Measurements from ENCODE around the gene IL17D. TPM values are rescaled to one million over a fixed set of nuclear protein-coding genes. Genes with fewer than 3 reads are reported as not detected.

IL17D gene
- total RNA-seq, 1 experiment from 2014 or later: 2.0 TPM

- DNase-seq (ENCODE audit: low spot score): no peak
- CTCF ChIA-PET: interaction anchor here (0.6 kb wide), 1 partner anchor 270 kb away, joined by 4 read pairs; no protein-coding TSS in a partner anchor
- Histone ChIP-seq H3K27me3 (replicated peaks; ENCODE audit: insufficient read depth, low read depth, low read length, poor library complexity) (no peaks in the 10 kb centered on the region), H3K27ac (ENCODE audit: low read depth, low read length, poor library complexity, severe bottlenecking) (no peak overlapping the region), H3K4me1 (ENCODE audit: insufficient read depth, low read length, poor library complexity, severe bottlenecking) (peaks cover 8% of the 10 kb centered on the region), H3K9me3 (ENCODE audit: low read depth, low read length, poor library complexity, severe bottlenecking) (no peaks in the 10 kb centered on the region), H3K36me3 (ENCODE audit: insufficient read depth, low read length, poor library complexity, severe bottlenecking) (no peaks in the 10 kb centered on the region), H3K4me3 (ENCODE audit: low read depth, low read length, poor library complexity, severe bottlenecking) (peak overlapping the region; percentile 75)
- no peak for TF ChIP-seq CTCF (conservative IDR thresholded peaks at IDR 0.05; ENCODE audit: low read depth, low read length)
- TF ChIP-seq EZH2 (IDR thresholded peaks at IDR 0.05; ENCODE audit: borderline replicate concordance, low read depth, low read length, poor library complexity, severe bottlenecking): no peak
- no TSS peak for BruUV-seq (replicated peaks)
- intact Hi-C loops (cut with micrococcal nuclease; ENCODE audit: unreplicated experiment): loop anchor here (5.0 kb wide), 2 partner anchors 177 to 207 kb away; partner anchors contain the start of gene CRYL1
- POLR2A ChIA-PET (ENCODE audit: low non-redundant PET): no interaction called here
These were observed 1.1 kb downstream of the IL17D start for GRCh38 chr13:20704459-20705069.

GRCh38 chr13:20706661-20707060 is 3.2 kb downstream of the IL17D start:
- H3K27ac ChIP-seq (ENCODE audit: low read depth, low read length, poor library complexity, severe bottlenecking): no peak overlapping the region
- CTCF ChIA-PET: no interaction called here
- POLR2A ChIA-PET (ENCODE audit: low non-redundant PET): no interaction called here

GRCh38 chr13:20708216-20708615 is 4.7 kb downstream of the IL17D start:
- POLR2A ChIA-PET (ENCODE audit: low non-redundant PET): no interaction called here
- CTCF ChIA-PET: interaction anchor here (0.7 kb wide), 1 partner anchor 8 kb away, joined by 4 read pairs; no protein-coding TSS in a partner anchor
- Histone ChIP-seq H3K27ac (ENCODE audit: low read depth, low read length, poor library complexity, severe bottlenecking) (no peak overlapping the region), H3K9me3 (ENCODE audit: low read depth, low read length, poor library complexity, severe bottlenecking) (no peaks in the 10 kb centered on the region), H3K27me3 (replicated peaks; ENCODE audit: insufficient read depth, low read depth, low read length, poor library complexity) (no peaks in the 10 kb centered on the region), H3K4me3 (ENCODE audit: low read depth, low read length, poor library complexity, severe bottlenecking) (no peak overlapping the region), H3K36me3 (ENCODE audit: insufficient read depth, low read length, poor library complexity, severe bottlenecking) (no peaks in the 10 kb centered on the region), H3K4me1 (ENCODE audit: insufficient read depth, low read length, poor library complexity, severe bottlenecking) (peaks cover 5% of the 10 kb centered on the region)
- no TSS peak for BruUV-seq (replicated peaks)
- intact Hi-C loops (cut with micrococcal nuclease; ENCODE audit: unreplicated experiment): loop anchor here (5.0 kb wide), 1 partner anchor 181 kb away; the partner anchor contains the start of gene CRYL1
- TF ChIP-seq EZH2 (IDR thresholded peaks at IDR 0.05; ENCODE audit: borderline replicate concordance, low read depth, low read length, poor library complexity, severe bottlenecking) (no peak), CTCF (conservative IDR thresholded peaks at IDR 0.05; ENCODE audit: low read depth, low read length) (no peak)
- no peak for DNase-seq (ENCODE audit: low spot score)

More at GRCh38 chr13:20706661-20707060, 3.2 kb downstream of the IL17D start:
- DNase-seq (ENCODE audit: low spot score): no peak
- BruUV-seq (replicated peaks): no TSS peak
- Histone ChIP-seq H3K27me3 (replicated peaks; ENCODE audit: insufficient read depth, low read depth, low read length, poor library complexity) (no peaks in the 10 kb centered on the region), H3K4me3 (ENCODE audit: low read depth, low read length, poor library complexity, severe bottlenecking) (no peak overlapping the region), H3K9me3 (ENCODE audit: low read depth, low read length, poor library complexity, severe bottlenecking) (no peaks in the 10 kb centered on the region), H3K4me1 (ENCODE audit: insufficient read depth, low read length, poor library complexity, severe bottlenecking) (peaks cover 8% of the 10 kb centered on the region), H3K36me3 (ENCODE audit: insufficient read depth, low read length, poor library complexity, severe bottlenecking) (no peaks in the 10 kb centered on the region)
- intact Hi-C loops (cut with micrococcal nuclease; ENCODE audit: unreplicated experiment): loop anchor here (5.0 kb wide), 1 partner anchor 179 kb away; the partner anchor contains the start of gene CRYL1
- TF ChIP-seq EZH2 (IDR thresholded peaks at IDR 0.05; ENCODE audit: borderline replicate concordance, low read depth, low read length, poor library complexity, severe bottlenecking) (no peak), CTCF (conservative IDR thresholded peaks at IDR 0.05; ENCODE audit: low read depth, low read length) (no peak)

All from A673 (cell line).